Cardiac muscle cell (in vitro differentiated cells and primary cell): ENCODE results near the gene UBXN4. TPM values are rescaled to one million over a fixed set of nuclear protein-coding genes. Genes with fewer than 3 reads are reported as not detected.

Experiments
- DNase-seq, 2 donors: peaks; one replicate each; pipeline versions ENCODE4 v3.0.0 to v3.0.0-alpha.2; 2010 to 2017; ENCODE audit warnings: low read depth in 1 of 2, low spot score in 1 of 2
- H3K27ac ChIP-seq: fragments of 200-600 bp; sonication (generic); 2 replicates; pipeline ENCODE4 v1.5.1; 2016
- H3K27me3 ChIP-seq: fragments of 200-600 bp; sonication (generic); 2 replicates; pipeline ENCODE4 v1.6.0; 2016; ENCODE audit warnings: control low read depth
- H3K36me3 ChIP-seq: fragments of 200-600 bp; sonication (generic); 2 replicates; pipeline ENCODE4 v1.5.1; 2016; ENCODE audit warnings: control low read depth
- H3K4me1 ChIP-seq: fragments of 200-600 bp; sonication (generic); 2 replicates; pipeline ENCODE4 v1.8.1; 2017; ENCODE audit warnings: low read depth, mild to moderate bottlenecking, mixed run types
- H3K4me3 ChIP-seq: fragments of 200-600 bp; sonication (generic); 2 replicates; pipeline ENCODE4 v1.5.1; 2016; ENCODE audit warnings: mild to moderate bottlenecking
- H3K9me3 ChIP-seq: fragments of 200-600 bp; sonication (generic); 2 replicates; pipeline ENCODE4 v1.5.1; 2017; ENCODE audit warnings: low read depth, mild to moderate bottlenecking, control low read depth
- CTCF ChIP-seq: IDR thresholded peaks from 2 replicates; pipeline ENCODE4 v1.5.1; 2012; ENCODE audit warnings: low read depth, mild to moderate bottlenecking, low read length
- polyA plus RNA-seq: library from polyadenylated mRNA; unstranded; fragments of >200 nt; fragmentation: Nextera tagmentation; extraction: Ambion mirVana; gene quantifications from 2 replicates; pipeline ENCODE4 v1.2.1, GENCODE V29; 2016
- total RNA-seq: library from RNA; depleted of rRNA; stranded (reverse); fragments of >200 nt; gene quantifications from 2 replicates; pipeline ENCODE4 v1.2.3, GENCODE V29; 2016

UBXN4 gene
- total and polyA plus RNA-seq, 2 experiments from 2014 or later: 35.5 to 193 TPM

- no peaks in the 10 kb centered on the region for H3K9me3 ChIP-seq
Measured at GRCh38 chr2:135829378-135830135, 87.9 kb downstream of the UBXN4 start.

GRCh38 chr2:135831180-135831812 is 89.6 kb downstream of the UBXN4 start:
- no peaks in the 10 kb centered on the region for H3K4me1 ChIP-seq
- no peak overlapping the region for H3K27ac ChIP-seq
- no peaks in the 10 kb centered on the region for H3K27me3 ChIP-seq
- no peak for TF ChIP-seq CTCF
- H3K9me3 ChIP-seq: no peaks in the 10 kb centered on the region
- no peaks in the 10 kb centered on the region for H3K36me3 ChIP-seq
- H3K4me3 ChIP-seq: no peak overlapping the region
- no peak for DNase-seq

More at GRCh38 chr2:135829378-135830135, 87.9 kb downstream of the UBXN4 start:
- Histone ChIP-seq H3K27ac (no peak overlapping the region), H3K4me1 (no peaks in the 10 kb centered on the region), H3K27me3 (no peaks in the 10 kb centered on the region), H3K36me3 (no peaks in the 10 kb centered on the region), H3K4me3 (no peak overlapping the region)
- TF ChIP-seq CTCF: no peak
- DNase-seq: no peak

GRCh38 chr2:135832891-135833290 is 91.2 kb downstream of the UBXN4 start:
- H3K27ac ChIP-seq: no peak overlapping the region
- no peaks in the 10 kb centered on the region for H3K4me1 ChIP-seq
- H3K9me3 ChIP-seq: no peaks in the 10 kb centered on the region
- no peak overlapping the region for H3K4me3 ChIP-seq
- no peaks in the 10 kb centered on the region for H3K27me3 ChIP-seq
- no peak for DNase-seq
- TF ChIP-seq CTCF: no peak
- no peaks in the 10 kb centered on the region for H3K36me3 ChIP-seq

Other genes starting within 250 kb of the UBXN4 start
- gene ZRANB3, start 210.6 kb upstream of the UBXN4 start, total RNA-seq: 5.0 and 8.8 TPM in 2 replicates
- 3.9 and 5.6 TPM in 2 replicates for gene ZRANB3, start 210.6 kb upstream of the UBXN4 start, polyA plus RNA-seq
- 11.9 and 24.8 TPM in 2 replicates for gene R3HDM1, start 210.4 kb upstream of the UBXN4 start, total RNA-seq
- 30.6 and 32.7 TPM in 2 replicates for gene R3HDM1, start 210.4 kb upstream of the UBXN4 start, polyA plus RNA-seq
- gene LCT, start 95.3 kb downstream of the UBXN4 start, total RNA-seq: 0.03 TPM in 1 of 2 replicates, not detected in the other
- gene LCT, start 95.3 kb downstream of the UBXN4 start, polyA plus RNA-seq: 0.10 TPM in 1 of 2 replicates, not detected in the other
- 12.8 and 19.8 TPM in 2 replicates for gene MCM6, start 134.6 kb downstream of the UBXN4 start, total RNA-seq
- gene MCM6, start 134.6 kb downstream of the UBXN4 start, polyA plus RNA-seq: 22.4 and 32.0 TPM in 2 replicates
- gene DARS1, start 243.8 kb downstream of the UBXN4 start, total RNA-seq: 136 and 138 TPM in 2 replicates
- 182 and 216 TPM in 2 replicates for gene DARS1, start 243.8 kb downstream of the UBXN4 start, polyA plus RNA-seq